Cardiac muscle cell (in vitro differentiated cells and primary cell): ENCODE results near the gene PPCS. TPM values are rescaled to one million over a fixed set of nuclear protein-coding genes. Genes with fewer than 3 reads are reported as not detected.

Experiments
- DNase-seq, 2 donors: peaks; one replicate each; pipeline versions ENCODE4 v3.0.0 to v3.0.0-alpha.2; 2010 to 2017; ENCODE audit warnings: low read depth in 1 of 2, low spot score in 1 of 2
- H3K27ac ChIP-seq: fragments of 200-600 bp; sonication (generic); 2 replicates; pipeline ENCODE4 v1.5.1; 2016
- H3K27me3 ChIP-seq: fragments of 200-600 bp; sonication (generic); 2 replicates; pipeline ENCODE4 v1.6.0; 2016; ENCODE audit warnings: control low read depth
- H3K36me3 ChIP-seq: fragments of 200-600 bp; sonication (generic); 2 replicates; pipeline ENCODE4 v1.5.1; 2016; ENCODE audit warnings: control low read depth
- H3K4me1 ChIP-seq: fragments of 200-600 bp; sonication (generic); 2 replicates; pipeline ENCODE4 v1.8.1; 2017; ENCODE audit warnings: low read depth, mild to moderate bottlenecking, mixed run types
- H3K4me3 ChIP-seq: fragments of 200-600 bp; sonication (generic); 2 replicates; pipeline ENCODE4 v1.5.1; 2016; ENCODE audit warnings: mild to moderate bottlenecking
- H3K9me3 ChIP-seq: fragments of 200-600 bp; sonication (generic); 2 replicates; pipeline ENCODE4 v1.5.1; 2017; ENCODE audit warnings: low read depth, mild to moderate bottlenecking, control low read depth
- polyA plus RNA-seq: library from polyadenylated mRNA; unstranded; fragments of >200 nt; fragmentation: Nextera tagmentation; extraction: Ambion mirVana; gene quantifications from 2 replicates; pipeline ENCODE4 v1.2.1, GENCODE V29; 2016
- total RNA-seq: library from RNA; depleted of rRNA; stranded (reverse); fragments of >200 nt; gene quantifications from 2 replicates; pipeline ENCODE4 v1.2.3, GENCODE V29; 2016
- TF ChIP-seq, protein P1 (sequence below): IDR thresholded peaks from 2 replicates; pipeline ENCODE4 v1.5.1; 2012; ENCODE audit warnings: low read depth, mild to moderate bottlenecking, low read length

PPCS gene
- total and polyA plus RNA-seq, 2 experiments from 2014 or later: 54.5 to 102 TPM

DNA sequence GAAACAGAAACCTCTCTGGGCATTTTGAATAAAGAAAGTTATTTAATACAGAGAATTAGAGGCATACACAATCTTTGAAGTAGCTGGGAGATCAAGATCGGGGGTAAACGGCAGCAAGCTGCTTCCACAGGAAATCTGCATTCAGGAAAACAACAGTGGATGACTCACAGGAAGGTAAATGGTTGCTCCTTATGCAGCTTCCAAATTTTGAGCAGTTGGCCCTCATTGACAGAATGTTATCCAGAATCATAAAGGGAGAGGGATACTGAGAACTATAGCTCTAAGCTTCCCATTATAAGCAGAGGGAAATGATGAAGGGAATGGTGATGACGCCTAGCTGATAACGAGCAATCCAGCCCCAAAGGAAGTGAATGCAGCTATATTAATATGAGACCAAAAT, 29.1 kb upstream of the PPCS start:
- DNase-seq: peak in 1 of 2 donors; percentile 14
- no peaks in the 10 kb centered on the region for H3K36me3 ChIP-seq
- no peak overlapping the region for H3K27ac ChIP-seq
- H3K4me1 ChIP-seq: peaks cover 26% of the 10 kb centered on the region
- no peaks in the 10 kb centered on the region for H3K27me3 ChIP-seq
- no peak overlapping the region for H3K4me3 ChIP-seq
- H3K9me3 ChIP-seq: no peaks in the 10 kb centered on the region
- TF ChIP-seq, protein P1, sequence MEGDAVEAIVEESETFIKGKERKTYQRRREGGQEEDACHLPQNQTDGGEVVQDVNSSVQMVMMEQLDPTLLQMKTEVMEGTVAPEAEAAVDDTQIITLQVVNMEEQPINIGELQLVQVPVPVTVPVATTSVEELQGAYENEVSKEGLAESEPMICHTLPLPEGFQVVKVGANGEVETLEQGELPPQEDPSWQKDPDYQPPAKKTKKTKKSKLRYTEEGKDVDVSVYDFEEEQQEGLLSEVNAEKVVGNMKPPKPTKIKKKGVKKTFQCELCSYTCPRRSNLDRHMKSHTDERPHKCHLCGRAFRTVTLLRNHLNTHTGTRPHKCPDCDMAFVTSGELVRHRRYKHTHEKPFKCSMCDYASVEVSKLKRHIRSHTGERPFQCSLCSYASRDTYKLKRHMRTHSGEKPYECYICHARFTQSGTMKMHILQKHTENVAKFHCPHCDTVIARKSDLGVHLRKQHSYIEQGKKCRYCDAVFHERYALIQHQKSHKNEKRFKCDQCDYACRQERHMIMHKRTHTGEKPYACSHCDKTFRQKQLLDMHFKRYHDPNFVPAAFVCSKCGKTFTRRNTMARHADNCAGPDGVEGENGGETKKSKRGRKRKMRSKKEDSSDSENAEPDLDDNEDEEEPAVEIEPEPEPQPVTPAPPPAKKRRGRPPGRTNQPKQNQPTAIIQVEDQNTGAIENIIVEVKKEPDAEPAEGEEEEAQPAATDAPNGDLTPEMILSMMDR: no peak

DNA sequence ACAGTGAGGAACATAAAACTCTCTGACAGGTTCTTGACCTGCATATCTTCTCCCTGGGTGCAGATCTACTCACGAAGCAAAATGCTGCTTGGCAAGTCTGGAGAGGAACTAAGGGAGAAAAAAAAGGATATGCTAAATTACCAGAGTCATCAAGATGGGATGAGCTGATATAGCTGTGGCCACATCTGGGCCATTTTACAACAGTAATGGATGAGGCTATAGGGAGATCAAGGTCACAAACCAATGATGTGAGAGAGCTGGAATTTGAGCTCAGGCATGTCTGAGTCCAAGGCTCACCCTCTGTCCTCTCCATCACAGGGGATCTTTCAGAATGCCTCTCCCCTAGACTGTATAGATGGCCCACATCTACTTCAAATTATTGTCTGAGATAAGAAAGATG, 26.7 kb upstream of the PPCS start:
- no peak overlapping the region for H3K27ac ChIP-seq
- TF ChIP-seq, protein P1: no peak
- no peak for DNase-seq

DNA sequence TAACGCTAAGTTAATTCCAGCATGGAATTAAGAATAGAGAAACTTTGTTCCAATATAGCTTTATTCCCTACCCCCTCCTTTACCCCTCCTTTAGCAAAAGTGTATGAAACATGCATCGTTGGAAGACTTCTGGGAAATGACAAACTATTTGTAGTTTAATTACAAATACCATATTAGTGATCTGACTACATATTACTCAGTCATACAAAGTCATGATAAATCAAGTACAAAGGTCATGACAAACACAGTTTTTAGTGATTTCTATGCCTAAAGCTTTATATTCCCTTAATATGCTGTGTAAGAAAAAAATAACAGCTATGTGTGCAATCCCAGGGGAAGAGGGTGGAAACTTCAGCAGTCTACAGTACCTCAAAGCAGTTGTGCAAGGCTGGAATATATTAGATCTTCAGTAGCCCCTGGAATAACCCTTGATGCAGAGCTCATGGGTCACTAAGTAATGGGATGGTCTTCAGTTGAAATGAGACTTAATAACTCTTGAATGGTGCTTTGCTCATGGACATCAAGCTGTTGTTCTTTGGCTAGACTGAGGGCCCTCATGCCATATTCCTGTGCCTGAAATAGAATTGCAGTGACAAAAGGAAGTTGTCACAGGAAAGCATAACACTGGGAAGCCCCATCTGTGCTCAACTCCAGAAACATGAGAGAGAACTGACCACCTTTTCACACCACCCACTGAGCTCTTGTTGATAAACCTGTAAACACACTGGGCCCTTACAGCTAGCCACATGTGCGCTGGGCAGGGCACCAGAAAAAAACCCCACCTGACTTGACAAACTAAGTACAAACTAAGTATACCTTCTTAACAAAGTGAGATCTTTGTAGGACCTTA, 25.8 kb upstream of the PPCS start:
- H3K36me3 ChIP-seq: no peaks in the 10 kb centered on the region
- H3K4me3 ChIP-seq: no peak overlapping the region
- H3K9me3 ChIP-seq: no peaks in the 10 kb centered on the region
- TF ChIP-seq, protein P1: no peak
- H3K27ac ChIP-seq: no peak overlapping the region
- DNase-seq: no peak
- no peaks in the 10 kb centered on the region for H3K27me3 ChIP-seq
- H3K4me1 ChIP-seq: peaks cover 18% of the 10 kb centered on the region

More for the DNA sequence above, 26.7 kb upstream of the PPCS start:
- H3K27me3 ChIP-seq: no peaks in the 10 kb centered on the region
- peaks cover 18% of the 10 kb centered on the region for H3K4me1 ChIP-seq
- no peaks in the 10 kb centered on the region for H3K9me3 ChIP-seq
- no peaks in the 10 kb centered on the region for H3K36me3 ChIP-seq
- no peak overlapping the region for H3K4me3 ChIP-seq

DNA sequence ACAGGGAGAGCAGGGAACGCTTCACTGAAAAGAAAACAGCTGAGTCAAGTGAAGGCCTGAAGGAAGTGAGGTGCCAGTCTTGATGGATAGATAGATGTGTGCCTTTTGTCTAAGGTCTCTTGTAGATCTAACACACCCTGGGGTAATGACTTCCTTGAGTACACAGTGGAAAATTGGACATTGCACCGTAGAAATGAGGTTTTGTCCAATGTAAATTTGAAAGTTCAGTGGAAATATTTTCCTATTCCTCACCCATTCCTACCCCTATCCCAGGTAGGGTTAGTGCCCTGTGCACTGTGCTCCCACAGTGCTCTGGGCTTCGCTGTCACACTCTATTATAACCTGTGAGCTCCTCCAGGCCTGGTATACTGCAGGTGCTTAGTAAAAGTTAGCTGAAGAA, 24.8 kb upstream of the PPCS start:
- H3K4me3 ChIP-seq: no peak overlapping the region
- TF ChIP-seq, protein P1: no peak
- H3K9me3 ChIP-seq: no peaks in the 10 kb centered on the region
- DNase-seq: no peak
- H3K27me3 ChIP-seq: no peaks in the 10 kb centered on the region
- H3K4me1 ChIP-seq: peaks cover 18% of the 10 kb centered on the region
- no peak overlapping the region for H3K27ac ChIP-seq
- H3K36me3 ChIP-seq: no peaks in the 10 kb centered on the region

DNA sequence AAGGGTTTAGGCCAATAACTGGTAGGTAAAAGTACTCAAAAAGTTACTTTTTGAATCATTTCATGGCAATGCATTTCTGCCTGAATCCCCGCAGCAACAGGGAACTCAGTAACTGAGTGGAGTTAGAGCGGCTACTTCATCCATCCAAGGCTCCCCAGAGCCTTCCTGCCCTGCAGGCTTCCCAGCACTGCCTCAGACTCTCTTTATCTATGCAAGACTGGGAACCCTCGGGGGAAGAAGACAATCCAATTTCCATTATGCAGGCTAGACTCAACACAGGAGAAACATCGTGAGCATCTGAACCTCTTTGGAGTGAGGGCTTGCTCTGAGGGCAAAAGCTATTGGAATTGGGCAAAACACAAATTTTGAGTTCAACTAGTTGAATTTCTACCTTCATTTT, 23.6 kb upstream of the PPCS start:
- no peak overlapping the region for H3K4me3 ChIP-seq
- H3K27ac ChIP-seq: peak overlapping the region; percentile 86
- DNase-seq: no peak
- peaks cover 18% of the 10 kb centered on the region for H3K4me1 ChIP-seq
- TF ChIP-seq, protein P1: no peak
- H3K27me3 ChIP-seq: no peaks in the 10 kb centered on the region
- H3K36me3 ChIP-seq: no peaks in the 10 kb centered on the region
- H3K9me3 ChIP-seq: no peaks in the 10 kb centered on the region
